Sigmoid colon (tissue), 7 donors: ENCODE results near the gene TOP3B. TPM values are rescaled to one million over a fixed set of nuclear protein-coding genes. Genes with fewer than 3 reads are reported as not detected.

Experiments used
- DNase-seq: peaks from one replicate; pipeline ENCODE4 v3.0.0-alpha.2; 2019
- H3K27ac ChIP-seq, 4 donors: fragments of 200-600 bp; sonication (generic); one replicate each; pipeline ENCODE4 v1.5.1; 2016 to 2019; ENCODE audit warnings: mild to moderate bottlenecking in 1 of 4
- H3K27me3 ChIP-seq, 3 donors: fragments of 200-600 bp; sonication (generic); one replicate each; pipeline ENCODE4 v1.5.1; 2019; ENCODE audit warnings: mild to moderate bottlenecking in 1 of 3
- H3K36me3 ChIP-seq, 4 donors: fragments of 200-600 bp; sonication (generic); one replicate each; pipeline ENCODE4 v1.5.1; 2016 to 2019
- H3K4me1 ChIP-seq, 4 donors: fragments of 200-600 bp; sonication (generic); one replicate each; pipeline ENCODE4 v1.5.1; 2017 to 2019
- H3K4me3 ChIP-seq, 4 donors: fragments of 200-600 bp; sonication (generic); one replicate each; pipeline ENCODE4 v1.5.1; 2017 to 2019; ENCODE audit warnings: mild to moderate bottlenecking in 2 of 4, moderate library complexity in 1 of 4
- H3K9me3 ChIP-seq, 4 donors: fragments of 200-600 bp in 3 of 4; sonication (generic) in 3 of 4; one replicate each; pipeline versions ENCODE4 v1.5.1 to v1.6.1; 2013 to 2019
- CTCF ChIP-seq, 4 experiments: fragments of 450-650 bp in 3 of 4; fragments of 200-600 bp in 1 of 4; IDR thresholded peaks; one replicate each; pipeline ENCODE4 v1.5.1; 2016 to 2019; ENCODE audit warnings: antibody characterized with exemption in 4 of 4, mild to moderate bottlenecking in 3 of 4, moderate library complexity in 2 of 4
- EP300 ChIP-seq, 4 donors: sonication (generic); formaldehyde crosslinking; IDR thresholded peaks; one replicate each; pipeline ENCODE4 v1.6.1; 2017; ENCODE audit warnings: antibody characterized with exemption in 4 of 4
- POLR2A ChIP-seq, 2 donors: fragments of 450-650 bp; IDR thresholded peaks; one replicate each; pipeline ENCODE4 v1.6.1; 2016; ENCODE audit warnings: antibody characterized with exemption in 2 of 2, mild to moderate bottlenecking in 2 of 2, moderate library complexity in 2 of 2
- POLR2AphosphoS5 ChIP-seq, 4 donors: sonication (generic); formaldehyde crosslinking; IDR thresholded peaks; one replicate each; pipeline ENCODE4 v1.6.1; 2017; ENCODE audit warnings: antibody characterized with exemption in 4 of 4
- WGBS, 2 donors: extraction: QIAGEN DNeasy Blood & Tissue Kit; methylation state at CpG; one replicate each; pipeline ENCODE4 v1.1.7; 2013; 5-methylcytosine and 5-hydroxymethylcytosine counted together
- intact Hi-C: fragments of 100-400 bp; cut with DNase I; formaldehyde crosslinking; loops from one replicate; pipeline ENCODE4 v1.15.1; 2023
- polyA plus RNA-seq, 3 donors: library from polyadenylated mRNA; stranded (reverse); fragments of 200-250 nt; gene quantifications; one replicate each; pipeline ENCODE4 v1.2.3, GENCODE V29; 2013
- total RNA-seq, 4 donors: library from RNA; depleted of rRNA; stranded (reverse); fragments of >200 nt; gene quantifications; one replicate each; pipeline ENCODE4 v1.1.0, GENCODE V29; 2016
- donor health status: healthy with polysubstance abuse.
- donor health status: Bipolar disorder and iron deficiency.
- donor health status: healthy.

Gene TOP3B
- total and polyA plus RNA-seq, 7 donors, result 3.5 to 45.1 (median 17.9) TPM

- Histone ChIP-seq H3K9me3 (no peaks in the 10 kb centered on the region), H3K27ac (no peak overlapping the region), H3K4me3 (no peak overlapping the region), H3K36me3 (no peaks in the 10 kb centered on the region), H3K27me3 (no peaks in the 10 kb centered on the region), H3K4me1 (no peaks in the 10 kb centered on the region)
- 60 to 70% methylated on average over 6 of the region's 6 CpGs for WGBS, 2 donors
- no peak for DNase-seq
- intact Hi-C loops, result no loop called here
- no peak for TF ChIP-seq CTCF (IDR thresholded peaks at IDR 0.05)
- TF ChIP-seq POLR2AphosphoS5 (IDR thresholded peaks at IDR 0.05), result no peak
- no peak for TF ChIP-seq POLR2A (IDR thresholded peaks at IDR 0.05)
- no peak for TF ChIP-seq EP300 (IDR thresholded peaks at IDR 0.05)
These were observed 40.5 kb upstream of the TOP3B start for GRCh38 chr22:22022947-22023534.

- Histone ChIP-seq H3K4me3 (no peak overlapping the region), H3K4me1 (no peaks in the 10 kb centered on the region), H3K36me3 (no peaks in the 10 kb centered on the region), H3K9me3 (no peaks in the 10 kb centered on the region), H3K27ac (no peak overlapping the region), H3K27me3 (no peaks in the 10 kb centered on the region)
- no peak for DNase-seq
- TF ChIP-seq EP300 (IDR thresholded peaks at IDR 0.05) (no peak), CTCF (IDR thresholded peaks at IDR 0.05) (no peak), POLR2AphosphoS5 (IDR thresholded peaks at IDR 0.05) (no peak), POLR2A (IDR thresholded peaks at IDR 0.05) (no peak)
- WGBS, 2 donors, result 45 to 62% methylated on average over 5 of the region's 5 CpGs
- intact Hi-C loops, result no loop called here
These were observed 39.8 kb upstream of the TOP3B start for GRCh38 chr22:22022255-22022840.

- no peaks in the 10 kb centered on the region for H3K4me1 ChIP-seq
These were observed 38.7 kb upstream of the TOP3B start for GRCh38 chr22:22021162-22021750.

GRCh38 chr22:22020425-22020852 lies 37.9 kb upstream of the TOP3B start:
- no peaks in the 10 kb centered on the region for H3K27me3 ChIP-seq
- H3K27ac ChIP-seq, result no peak overlapping the region
- TF ChIP-seq CTCF (IDR thresholded peaks at IDR 0.05), result no peak
- no peak for TF ChIP-seq POLR2A (IDR thresholded peaks at IDR 0.05)
- TF ChIP-seq POLR2AphosphoS5 (IDR thresholded peaks at IDR 0.05), result no peak
- no peak for TF ChIP-seq EP300 (IDR thresholded peaks at IDR 0.05)
- no peak for DNase-seq
- no peaks in the 10 kb centered on the region for H3K36me3 ChIP-seq
- 81 to 89% methylated on average over 2 of the region's 2 CpGs for WGBS, 2 donors
- no peak overlapping the region for H3K4me3 ChIP-seq
- no peaks in the 10 kb centered on the region for H3K9me3 ChIP-seq
- intact Hi-C loops, result no loop called here
- no peaks in the 10 kb centered on the region for H3K4me1 ChIP-seq

More at GRCh38 chr22:22021162-22021750, 38.7 kb upstream of the TOP3B start:
- H3K27ac ChIP-seq, result no peak overlapping the region
- no peaks in the 10 kb centered on the region for H3K9me3 ChIP-seq
- TF ChIP-seq EP300 (IDR thresholded peaks at IDR 0.05) (no peak), POLR2AphosphoS5 (IDR thresholded peaks at IDR 0.05) (no peak), POLR2A (IDR thresholded peaks at IDR 0.05) (no peak), CTCF (IDR thresholded peaks at IDR 0.05) (no peak)
- no peaks in the 10 kb centered on the region for H3K36me3 ChIP-seq
- H3K4me3 ChIP-seq, result no peak overlapping the region
- intact Hi-C loops, result no loop called here
- WGBS, 2 donors, result 33 to 85% methylated on average over 1 of the region's 1 CpG
- no peak for DNase-seq
- no peaks in the 10 kb centered on the region for H3K27me3 ChIP-seq
